Hair follicle dermal papilla cell (primary cell): ENCODE results near the gene DEPDC1. TPM values are rescaled to one million over a fixed set of nuclear protein-coding genes. Genes with fewer than 3 reads are reported as not detected.

Experiments used
- small RNA-seq: library from RNA; depleted of rRNA; stranded (forward); fragments of <200 nt; gene quantifications from one replicate; pipeline ENCODE3, GENCODE V24; 2012
- total RNA-seq: library from RNA; depleted of rRNA; stranded (reverse); fragments of >200 nt; gene quantifications from 2 replicates; pipeline ENCODE4 v1.2.3, GENCODE V29; 2012

DEPDC1 gene, protein sequence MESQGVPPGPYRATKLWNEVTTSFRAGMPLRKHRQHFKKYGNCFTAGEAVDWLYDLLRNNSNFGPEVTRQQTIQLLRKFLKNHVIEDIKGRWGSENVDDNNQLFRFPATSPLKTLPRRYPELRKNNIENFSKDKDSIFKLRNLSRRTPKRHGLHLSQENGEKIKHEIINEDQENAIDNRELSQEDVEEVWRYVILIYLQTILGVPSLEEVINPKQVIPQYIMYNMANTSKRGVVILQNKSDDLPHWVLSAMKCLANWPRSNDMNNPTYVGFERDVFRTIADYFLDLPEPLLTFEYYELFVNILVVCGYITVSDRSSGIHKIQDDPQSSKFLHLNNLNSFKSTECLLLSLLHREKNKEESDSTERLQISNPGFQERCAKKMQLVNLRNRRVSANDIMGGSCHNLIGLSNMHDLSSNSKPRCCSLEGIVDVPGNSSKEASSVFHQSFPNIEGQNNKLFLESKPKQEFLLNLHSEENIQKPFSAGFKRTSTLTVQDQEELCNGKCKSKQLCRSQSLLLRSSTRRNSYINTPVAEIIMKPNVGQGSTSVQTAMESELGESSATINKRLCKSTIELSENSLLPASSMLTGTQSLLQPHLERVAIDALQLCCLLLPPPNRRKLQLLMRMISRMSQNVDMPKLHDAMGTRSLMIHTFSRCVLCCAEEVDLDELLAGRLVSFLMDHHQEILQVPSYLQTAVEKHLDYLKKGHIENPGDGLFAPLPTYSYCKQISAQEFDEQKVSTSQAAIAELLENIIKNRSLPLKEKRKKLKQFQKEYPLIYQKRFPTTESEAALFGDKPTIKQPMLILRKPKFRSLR
- total RNA-seq: 1.5 and 1.6 TPM in 2 replicates

GRCh38 chr1:68496680-68497357, at the start of gene DEPDC1:
DEPDC1 (minus strand) TSS chr1:68497082; CDS start chr1:68496999, 83 bp downstream.

GRCh38 chr1:68449901-68450300, 47.0 kb downstream of the DEPDC1 start, which contains the start of gene RPE65:
RPE65 (minus strand) TSS chr1:68449954; CDS start chr1:68449905, 49 bp downstream.

Small RNAs within 50 kb of the gene (small RNA-seq; reads per million reads assigned to genes)
- not detected for gene TXNP2

Other genes starting within 250 kb of the DEPDC1 start
- not detected in 2 replicates for gene RPE65, start 47.1 kb downstream of the DEPDC1 start, total RNA-seq